Fibroblast of lung (primary cell): Measurements from ENCODE around the gene FOXL2NB. TPM values are rescaled to one million over a fixed set of nuclear protein-coding genes. Genes with fewer than 3 reads are reported as not detected.

Source experiments
- DNase-seq, 2 donors: peaks; one replicate each; pipeline versions ENCODE4 v3.0.0 to v3.0.0-alpha.2; 2010; ENCODE audit warnings: low read depth in 2 of 2
- H2AFZ ChIP-seq: 2 replicates; pipeline ENCODE4 v1.5.1; 2012; ENCODE audit warnings: low read length, control low read depth, inconsistent platforms
- H3K27ac ChIP-seq: 2 replicates; pipeline ENCODE4 v1.5.1; 2011; ENCODE audit warnings: low read length, control low read depth; ENCODE audit not compliant: insufficient read depth
- H3K27me3 ChIP-seq: 2 replicates; pipeline ENCODE4 v1.5.1; 2011; ENCODE audit warnings: mild to moderate bottlenecking, low read length; ENCODE audit not compliant: control insufficient read depth, insufficient read depth
- H3K36me3 ChIP-seq: 2 replicates; pipeline ENCODE4 v1.5.1; 2011; ENCODE audit warnings: low read length; ENCODE audit not compliant: control insufficient read depth, insufficient read depth
- H3K4me1 ChIP-seq: 2 replicates; pipeline ENCODE4 v1.5.1; 2011; ENCODE audit warnings: low read length; ENCODE audit not compliant: control insufficient read depth, insufficient read depth; ENCODE audit errors: extremely low read depth
- H3K4me2 ChIP-seq: 2 replicates; pipeline ENCODE4 v1.5.1; 2011; ENCODE audit warnings: low read length, control low read depth; ENCODE audit not compliant: insufficient read depth; ENCODE audit errors: extremely low read depth
- H3K4me3 ChIP-seq, 4 experiments: fragments of 200-600 bp in 1 of 4; sonication (generic) in 1 of 4; replicated peaks in 1 of 4; 2 replicates each; pipeline ENCODE4 v1.5.1; 2011 to 2016; ENCODE audit warnings: low read length in 4 of 4, low read depth in 3 of 4, mild to moderate bottlenecking in 3 of 4, control low read depth in 2 of 4, inconsistent platforms in 1 of 4, mixed read lengths in 1 of 4; ENCODE audit not compliant: insufficient read depth in 1 of 4; ENCODE audit errors: control extremely low read depth in 1 of 4
- H3K79me2 ChIP-seq: 2 replicates; pipeline ENCODE4 v1.5.1; 2012; ENCODE audit warnings: mild to moderate bottlenecking, low read length, inconsistent platforms; ENCODE audit not compliant: control insufficient read depth, insufficient read depth
- H3K9ac ChIP-seq: 2 replicates; pipeline ENCODE4 v1.5.1; 2011; ENCODE audit warnings: mild to moderate bottlenecking, low read length, control low read depth; ENCODE audit not compliant: insufficient read depth
- H3K9me3 ChIP-seq: 2 replicates; pipeline ENCODE4 v1.5.1; 2012; ENCODE audit warnings: low read depth, low read length; ENCODE audit not compliant: control insufficient read depth, insufficient read depth
- H4K20me1 ChIP-seq: 2 replicates; pipeline ENCODE4 v1.5.1; 2011; ENCODE audit warnings: low read length; ENCODE audit not compliant: control insufficient read depth, insufficient read depth; ENCODE audit errors: extremely low read depth
- CTCF ChIP-seq, 2 donors: IDR thresholded peaks in 1 of 2; conservative IDR thresholded peaks in 1 of 2; 1 replicate in 1 of 2; 2 replicates in 1 of 2; pipeline ENCODE4 v1.5.1; 2011 to 2012; ENCODE audit warnings: low read length in 2 of 2, control low read depth in 1 of 2, inconsistent platforms in 1 of 2, low read depth in 1 of 2, mild to moderate bottlenecking in 1 of 2
- EZH2 ChIP-seq: IDR thresholded peaks from 2 replicates; pipeline ENCODE4 v1.5.1; 2012; ENCODE audit warnings: low read length, control low read depth, mild to moderate bottlenecking; ENCODE audit errors: missing control alignments
- polyA plus RNA-seq, 2 donors: library from polyadenylated mRNA; depleted of rRNA in 1 of 2; stranded (reverse) in 1 of 2; unstranded in 1 of 2; fragments of >200 nt; gene quantifications; 2 replicates each; pipeline ENCODE4 v1.2.1, GENCODE V29; 2011 to 2012; ENCODE audit warnings: missing spikeins in 1 of 2
- total RNA-seq: library from RNA; depleted of rRNA; stranded (reverse); fragments of >200 nt; gene quantifications from 2 replicates; pipeline ENCODE4 v1.2.1, GENCODE V29; 2014

The FOXL2NB gene
- total and polyA plus RNA-seq, 2 donors (not counting 1 experiment from before 2014, with no cell fraction given), result not detected

DNA sequence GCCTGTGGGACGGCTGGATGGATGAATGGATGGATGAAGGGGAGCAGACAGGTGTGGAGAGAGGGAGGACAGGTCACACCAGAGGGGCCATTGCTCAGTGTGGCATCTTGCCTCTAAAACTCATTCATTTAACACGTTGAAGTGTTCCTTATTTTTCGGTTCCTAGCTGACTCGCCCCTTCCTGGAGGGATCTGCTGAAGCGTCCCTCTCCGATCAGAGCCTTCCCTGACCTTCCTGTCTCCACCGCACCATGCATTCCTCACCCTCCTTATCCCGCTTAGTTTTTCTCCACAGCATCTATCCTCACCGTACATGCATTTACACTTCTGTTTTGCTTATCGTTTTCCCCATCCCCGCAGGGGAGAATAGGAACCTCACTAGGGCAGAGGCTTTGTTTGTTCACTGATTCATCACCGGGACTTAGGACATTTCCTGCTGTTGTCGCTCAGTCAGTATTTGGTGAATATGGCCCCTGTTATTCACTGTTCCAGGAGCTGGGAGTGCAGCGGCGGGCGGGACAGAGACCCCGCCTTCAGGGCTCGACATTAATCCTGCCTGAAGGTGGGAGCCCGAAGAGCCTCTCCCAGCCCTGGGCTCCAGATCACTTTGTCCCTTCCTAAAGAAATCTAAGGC, 32.0 kb upstream of the FOXL2NB start:
- Histone ChIP-seq H2AFZ (peak overlapping the region; percentile 87), H3K27ac (peak overlapping the region; percentile 54), H3K79me2 (no peaks in the 10 kb centered on the region), H3K4me1 (peaks cover 5% of the 10 kb centered on the region), H3K36me3 (no peaks in the 10 kb centered on the region), H3K4me2 (peak overlapping the region; percentile 77), H4K20me1 (no peaks in the 10 kb centered on the region), H3K9ac (peak overlapping the region; percentile 86), H3K4me3 (peak overlapping the region; percentile 62 to 92 (median 78)), H3K9me3 (no peaks in the 10 kb centered on the region), H3K27me3 (no peaks in the 10 kb centered on the region)
- no peak for TF ChIP-seq CTCF (conservative IDR thresholded peaks at IDR 0.05 in 1 of 2, IDR thresholded peaks at IDR 0.05 in 1 of 2; ENCODE audit: low read depth in 1 of 2, low read length in 2 of 2)
- no peak for TF ChIP-seq EZH2
- DNase-seq, result peak; percentile 47 to 59

DNA sequence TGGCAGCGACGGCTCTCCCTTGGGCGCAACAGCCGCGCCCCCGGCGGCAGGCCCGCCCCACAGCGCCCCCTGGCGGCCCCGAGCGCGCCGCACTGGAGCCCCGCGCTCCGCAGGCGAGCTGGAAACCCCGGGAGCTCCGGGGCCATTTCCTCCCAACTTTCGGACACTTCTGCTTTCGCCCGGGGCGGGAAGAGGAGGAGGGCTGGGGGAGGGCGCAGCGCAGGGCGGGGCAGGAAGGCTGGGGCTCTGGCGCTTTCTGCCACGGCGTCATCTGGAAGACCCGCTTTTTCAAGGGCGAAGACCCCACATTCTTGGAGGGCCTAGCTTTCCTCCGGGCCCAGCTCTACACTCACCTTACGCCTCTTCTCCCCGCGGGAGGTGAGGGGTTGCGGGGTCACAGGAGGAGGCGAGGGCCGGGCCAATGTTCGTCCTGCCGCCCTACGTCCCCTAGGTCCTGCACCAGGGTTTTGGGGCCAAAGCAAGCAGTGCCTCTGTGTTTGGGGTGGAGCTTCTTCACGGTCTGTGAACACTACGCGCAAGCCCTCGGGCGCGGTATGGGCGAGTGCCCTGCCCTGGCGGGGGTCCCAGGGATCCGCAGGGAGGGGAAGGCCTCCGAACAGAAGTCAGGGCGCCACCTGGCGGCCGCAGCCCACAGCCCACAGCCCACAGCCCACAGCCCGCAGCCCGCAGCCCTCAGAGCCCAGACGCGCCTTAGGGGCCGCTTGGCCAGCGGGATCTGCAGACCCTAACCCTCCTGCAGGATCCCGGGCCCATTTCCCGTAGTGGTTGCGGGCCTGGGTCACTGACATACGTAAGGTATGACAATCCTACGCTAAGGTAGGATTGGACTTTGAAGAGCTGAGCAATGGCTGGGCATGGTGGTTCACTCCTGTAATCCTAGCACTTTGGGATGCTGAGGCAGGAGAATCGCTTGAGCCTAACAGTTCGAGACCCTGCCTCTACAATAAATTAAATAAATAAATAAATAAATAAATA, 31.2 kb upstream of the FOXL2NB start:
- Histone ChIP-seq H3K9ac (peak overlapping the region; percentile 86), H3K4me3 (peak overlapping the region; percentile 76 to 92 (median 79)), H3K79me2 (no peaks in the 10 kb centered on the region), H3K27ac (peak overlapping the region; percentile 96), H3K4me1 (peaks cover 5% of the 10 kb centered on the region), H3K4me2 (peak overlapping the region; percentile 84), H2AFZ (peak overlapping the region; percentile 98), H3K27me3 (no peaks in the 10 kb centered on the region), H3K9me3 (no peaks in the 10 kb centered on the region), H4K20me1 (no peaks in the 10 kb centered on the region), H3K36me3 (no peaks in the 10 kb centered on the region)
- peak; percentile 88 to 94 for DNase-seq
- peak; percentile 67 to 69 for TF ChIP-seq CTCF (conservative IDR thresholded peaks at IDR 0.05 in 1 of 2, IDR thresholded peaks at IDR 0.05 in 1 of 2; ENCODE audit: low read depth in 1 of 2, low read length in 2 of 2)
- TF ChIP-seq EZH2, result no peak

- no peaks in the 10 kb centered on the region for H3K36me3 ChIP-seq
- H4K20me1 ChIP-seq, result no peaks in the 10 kb centered on the region
- H3K9ac ChIP-seq, result no peak overlapping the region
- H3K27ac ChIP-seq, result no peak overlapping the region
- no peak for DNase-seq
- no peaks in the 10 kb centered on the region for H3K9me3 ChIP-seq
- H3K4me3 ChIP-seq, result no peak overlapping the region
- H3K79me2 ChIP-seq, result no peaks in the 10 kb centered on the region
- peaks cover 9% of the 10 kb centered on the region for H3K4me1 ChIP-seq
- TF ChIP-seq EZH2 (no peak), CTCF (conservative IDR thresholded peaks at IDR 0.05 in 1 of 2, IDR thresholded peaks at IDR 0.05 in 1 of 2; ENCODE audit: low read depth in 1 of 2, low read length in 2 of 2) (no peak)
- H2AFZ ChIP-seq, result no peak overlapping the region
- no peaks in the 10 kb centered on the region for H3K27me3 ChIP-seq
- no peak overlapping the region for H3K4me2 ChIP-seq
These were observed 30.2 kb upstream of the FOXL2NB start for GRCh38 chr3:138916824-138917223.
